GM10847 (cell line): ENCODE measurements around the gene SLC9A4.

ENCODE experiments used
- POLR2A ChIP-seq: IDR thresholded peaks from 2 replicates; pipeline ENCODE4 v1.6.1; 2011; ENCODE audit not compliant: insufficient read length; ENCODE audit errors: extremely low read depth

The SLC9A4 gene

GRCh38 chr2:102510791-102511575 is 38.0 kb downstream of the SLC9A4 start:
- no peak for TF ChIP-seq POLR2A

GRCh38 chr2:102512161-102512560 is 39.1 kb downstream of the SLC9A4 start:
- no peak for TF ChIP-seq POLR2A

- TF ChIP-seq POLR2A, result no peak
Measured at GRCh38 chr2:102513355-102513939, 40.4 kb downstream of the SLC9A4 start.

GRCh38 chr2:102514061-102514785 is 41.2 kb downstream of the SLC9A4 start:
- no peak for TF ChIP-seq POLR2A

- TF ChIP-seq POLR2A, result no peak
Measured at GRCh38 chr2:102515851-102516250, 42.8 kb downstream of the SLC9A4 start.

GRCh38 chr2:102518170-102518569 is 45.1 kb downstream of the SLC9A4 start:
- TF ChIP-seq POLR2A, result no peak

- TF ChIP-seq POLR2A, result no peak
Measured at GRCh38 chr2:102520009-102520408, 47.0 kb downstream of the SLC9A4 start.

GRCh38 chr2:102520801-102521200 is 47.8 kb downstream of the SLC9A4 start:
- no peak for TF ChIP-seq POLR2A

- no peak for TF ChIP-seq POLR2A
Measured at GRCh38 chr2:102522162-102522561, 49.1 kb downstream of the SLC9A4 start.

GRCh38 chr2:102522890-102523289 is 49.9 kb downstream of the SLC9A4 start:
- TF ChIP-seq POLR2A, result no peak

- no peak for TF ChIP-seq POLR2A
Measured at GRCh38 chr2:102523651-102524050, 50.6 kb downstream of the SLC9A4 start.

GRCh38 chr2:102527086-102527485 is 54.1 kb downstream of the SLC9A4 start:
- no peak for TF ChIP-seq POLR2A

- TF ChIP-seq POLR2A, result no peak
Measured at GRCh38 chr2:102538491-102538890, 65.5 kb downstream of the SLC9A4 start.

GRCh38 chr2:102540882-102541281 is 67.9 kb downstream of the SLC9A4 start:
- TF ChIP-seq POLR2A, result no peak

GRCh38 chr2:102544182-102544581 is 71.2 kb downstream of the SLC9A4 start:
- no peak for TF ChIP-seq POLR2A

GRCh38 chr2:102547462-102547861 is 74.4 kb downstream of the SLC9A4 start:
- TF ChIP-seq POLR2A, result no peak
